HCT116 (cell line): ENCODE measurements around the gene STAG3.

Source experiments
- CEBPB ChIP-seq: IDR thresholded peaks from 2 replicates; pipeline ENCODE4 v1.6.1; 2012; ENCODE audit warnings: low read depth
- EGR1 ChIP-seq: IDR thresholded peaks from 2 replicates; pipeline ENCODE4 v1.6.1; 2012; ENCODE audit warnings: low read depth
- ELF1 ChIP-seq: IDR thresholded peaks from 2 replicates; pipeline ENCODE4 v1.6.1; 2012; ENCODE audit warnings: low read depth, borderline replicate concordance
- EZH2phosphoT487 ChIP-seq: fragments of 200-600 bp; IDR thresholded peaks from 2 replicates; pipeline ENCODE4 v1.6.1; 2018; ENCODE audit warnings: antibody characterized with exemption, borderline replicate concordance
- POLR2A ChIP-seq: IDR thresholded peaks from 2 replicates; pipeline ENCODE4 v1.7.0; 2011; ENCODE audit warnings: borderline replicate concordance; ENCODE audit not compliant: insufficient read depth, insufficient read length; ENCODE audit errors: extremely low read depth
- POLR2AphosphoS5 ChIP-seq: IDR thresholded peaks from 2 replicates; pipeline ENCODE4 v1.6.1; 2011; ENCODE audit warnings: mild to moderate bottlenecking, low read depth, low read length, moderate library complexity
- SIN3A ChIP-seq: IDR thresholded peaks from 2 replicates; pipeline ENCODE4 v1.6.1; 2012; ENCODE audit warnings: low read depth
- SRF ChIP-seq: IDR thresholded peaks from 2 replicates; pipeline ENCODE4 v1.6.1; 2012; ENCODE audit warnings: low read depth
- TCF7L2 ChIP-seq: IDR thresholded peaks from 2 replicates; pipeline ENCODE4 v1.7.0; 2011; ENCODE audit warnings: borderline replicate concordance, inconsistent platforms; ENCODE audit not compliant: insufficient read depth, insufficient read length; ENCODE audit errors: extremely low read depth
- ZFX ChIP-seq: fragments of 450-650 bp; IDR thresholded peaks from 2 replicates; pipeline ENCODE4 v1.6.1; 2017
- TF ChIP-seq, protein P1 (sequence below), 3 experiments: fragments of 200-600 bp in 1 of 3; sonication (generic) in 1 of 3; IDR thresholded peaks in 2 of 3; conservative IDR thresholded peaks in 1 of 3; 2 replicates each; pipeline ENCODE4 v1.5.1; 2012 to 2017; ENCODE audit warnings: low read depth in 2 of 3, low read length in 2 of 3, antibody characterized with exemption in 1 of 3, borderline replicate concordance in 1 of 3, control low read depth in 1 of 3, mild to moderate bottlenecking in 1 of 3, mixed read lengths in 1 of 3, mixed run types in 1 of 3, moderate library complexity in 1 of 3; ENCODE audit not compliant: insufficient read depth in 1 of 3
- TF ChIP-seq, protein P2 (sequence below): IDR thresholded peaks from 2 replicates; pipeline ENCODE4 v1.6.1; 2012

DNA sequence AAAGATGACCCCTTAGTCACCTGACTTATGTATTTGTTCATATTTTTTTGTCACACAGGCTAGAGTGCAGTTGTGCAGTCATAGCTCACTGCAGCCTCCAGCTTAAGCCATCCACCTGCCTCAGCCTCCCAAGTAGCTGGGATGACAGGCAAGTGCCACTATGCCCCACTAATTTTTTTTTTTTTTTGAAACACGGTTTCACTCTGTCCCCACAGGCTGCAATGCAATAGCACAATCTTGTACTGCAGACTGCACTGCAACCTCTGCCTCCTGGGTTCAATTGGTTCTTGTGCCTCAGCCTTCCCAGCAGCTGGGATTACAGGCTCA is 49.1 kb upstream of the STAG3 start:
- TF ChIP-seq, protein P1, sequence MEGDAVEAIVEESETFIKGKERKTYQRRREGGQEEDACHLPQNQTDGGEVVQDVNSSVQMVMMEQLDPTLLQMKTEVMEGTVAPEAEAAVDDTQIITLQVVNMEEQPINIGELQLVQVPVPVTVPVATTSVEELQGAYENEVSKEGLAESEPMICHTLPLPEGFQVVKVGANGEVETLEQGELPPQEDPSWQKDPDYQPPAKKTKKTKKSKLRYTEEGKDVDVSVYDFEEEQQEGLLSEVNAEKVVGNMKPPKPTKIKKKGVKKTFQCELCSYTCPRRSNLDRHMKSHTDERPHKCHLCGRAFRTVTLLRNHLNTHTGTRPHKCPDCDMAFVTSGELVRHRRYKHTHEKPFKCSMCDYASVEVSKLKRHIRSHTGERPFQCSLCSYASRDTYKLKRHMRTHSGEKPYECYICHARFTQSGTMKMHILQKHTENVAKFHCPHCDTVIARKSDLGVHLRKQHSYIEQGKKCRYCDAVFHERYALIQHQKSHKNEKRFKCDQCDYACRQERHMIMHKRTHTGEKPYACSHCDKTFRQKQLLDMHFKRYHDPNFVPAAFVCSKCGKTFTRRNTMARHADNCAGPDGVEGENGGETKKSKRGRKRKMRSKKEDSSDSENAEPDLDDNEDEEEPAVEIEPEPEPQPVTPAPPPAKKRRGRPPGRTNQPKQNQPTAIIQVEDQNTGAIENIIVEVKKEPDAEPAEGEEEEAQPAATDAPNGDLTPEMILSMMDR (IDR thresholded peaks at IDR 0.05 in 2 of 3, conservative IDR thresholded peaks at IDR 0.05 in 1 of 3; ENCODE audit: borderline replicate concordance in 1 of 3, insufficient read depth in 1 of 3, low read depth in 2 of 3, low read length in 2 of 3): no peak
- TF ChIP-seq POLR2A (no peak), POLR2AphosphoS5 (no peak), SIN3A (no peak), EZH2phosphoT487 (no peak), CEBPB (no peak), ZFX (no peak), TCF7L2 (no peak), EGR1 (no peak), SRF (no peak), ELF1 (no peak)
- TF ChIP-seq, protein P2, sequence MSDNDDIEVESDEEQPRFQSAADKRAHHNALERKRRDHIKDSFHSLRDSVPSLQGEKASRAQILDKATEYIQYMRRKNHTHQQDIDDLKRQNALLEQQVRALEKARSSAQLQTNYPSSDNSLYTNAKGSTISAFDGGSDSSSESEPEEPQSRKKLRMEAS: no peak
